NCI-H2029 (cell line): Measurements from ENCODE around the gene COQ3.
"Not testable (repeated sequence)": the region's sequence is repeated elsewhere in the genome, so short reads cannot be mapped to it uniquely, and the experiment has no call there.

Experiments
- DNase-seq: peaks from one replicate; lab custom pipeline; 2025; lab: John Stamatoyannopoulos, UW

COQ3 gene

DNA sequence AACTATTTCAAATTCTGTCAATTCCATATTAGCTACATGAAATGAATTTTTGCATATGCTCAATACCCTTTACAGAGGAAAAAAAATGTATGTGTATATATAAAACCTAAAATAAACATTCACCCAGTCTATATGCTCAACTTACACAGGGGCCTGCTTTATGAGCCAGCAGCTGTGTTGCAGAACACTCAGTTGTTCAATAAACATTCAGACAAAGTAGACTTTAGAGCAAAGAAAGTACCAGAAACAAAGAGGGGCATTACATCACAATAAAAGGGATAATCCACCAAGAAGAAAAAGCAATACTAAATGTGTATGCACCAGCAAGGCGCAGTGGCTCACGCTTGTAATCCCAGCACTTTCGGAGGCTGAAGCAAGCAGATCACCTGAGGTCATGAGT lies 9.5 kb downstream of the COQ3 start:
- no peak for DNase-seq

DNA sequence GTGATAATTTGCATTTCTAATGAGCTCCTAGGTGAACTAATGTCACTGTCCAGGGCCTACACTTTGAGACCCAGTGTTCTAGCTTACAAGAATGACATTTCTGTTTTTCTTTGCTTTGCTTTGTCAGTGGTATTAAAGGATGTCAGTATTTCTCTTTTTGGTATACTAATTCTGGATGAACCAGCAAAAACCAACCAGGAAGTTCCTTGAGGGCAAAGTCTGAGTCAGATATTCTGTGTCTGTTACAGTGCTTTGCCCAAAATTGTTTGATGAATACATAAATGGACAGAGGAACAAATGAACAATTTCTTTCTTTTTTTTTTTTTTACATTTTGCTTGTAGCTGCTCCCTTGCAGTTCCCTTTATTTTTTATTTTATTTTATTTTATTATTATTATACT lies 15.4 kb downstream of the COQ3 start:
- no peak for DNase-seq

DNA sequence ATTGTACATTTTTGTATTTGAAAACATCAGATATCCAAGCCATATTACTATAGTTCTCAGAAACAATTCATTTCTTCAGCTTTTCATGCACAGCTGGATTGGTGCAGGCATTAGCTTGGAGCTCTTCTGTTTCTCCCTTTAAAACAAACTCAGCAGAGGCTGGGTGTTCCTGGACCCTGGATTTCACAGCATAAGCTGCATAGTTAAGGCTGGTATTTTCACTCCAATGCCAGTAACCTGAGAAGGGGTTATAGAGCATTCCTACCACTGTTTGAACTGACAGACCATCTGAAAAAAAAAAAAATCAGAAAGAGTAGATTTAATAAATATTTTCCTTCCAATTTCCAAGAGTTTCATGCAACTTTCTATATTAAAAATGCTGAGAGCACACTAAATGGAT lies 24.5 kb downstream of the COQ3 start:
- DNase-seq = no peak

DNA sequence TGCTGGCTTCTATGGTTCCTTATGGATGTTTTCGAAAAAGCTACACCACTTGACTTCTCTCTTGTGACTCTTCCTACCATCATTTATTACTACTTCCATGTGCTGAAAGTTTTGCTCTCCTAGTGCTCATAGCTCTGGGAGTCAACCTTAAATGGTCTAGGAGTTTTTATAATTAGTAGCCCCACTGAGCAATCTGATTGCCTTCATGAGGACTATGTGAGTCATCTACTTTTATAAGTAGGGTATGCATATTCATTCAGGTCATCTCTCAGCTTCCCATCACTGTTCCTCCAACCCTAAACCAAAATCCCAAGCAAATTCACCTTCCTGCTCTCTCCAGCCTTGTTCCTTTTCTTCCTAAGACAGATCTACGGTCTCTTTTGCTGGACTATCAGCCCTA lies 27.1 kb downstream of the COQ3 start:
- no peak for DNase-seq

DNA sequence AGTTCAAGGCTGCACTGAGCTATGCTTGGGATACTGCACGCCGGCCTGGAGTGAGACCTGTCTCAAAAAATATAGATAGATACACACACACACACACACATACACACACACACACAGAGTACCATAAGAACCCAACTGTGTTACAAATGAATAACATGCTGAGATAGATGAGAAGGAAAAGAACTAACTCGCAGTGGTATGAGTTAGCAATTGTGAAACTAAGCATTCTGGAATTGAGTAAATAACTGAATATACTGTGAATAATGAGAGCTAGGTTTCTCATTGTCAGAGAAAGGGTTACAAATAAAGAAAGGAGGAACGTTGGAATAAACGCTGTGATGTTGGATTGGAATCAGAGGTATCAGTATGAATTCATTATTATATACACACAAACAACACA lies 30.0 kb downstream of the COQ3 start:
- DNase-seq = no peak

DNA sequence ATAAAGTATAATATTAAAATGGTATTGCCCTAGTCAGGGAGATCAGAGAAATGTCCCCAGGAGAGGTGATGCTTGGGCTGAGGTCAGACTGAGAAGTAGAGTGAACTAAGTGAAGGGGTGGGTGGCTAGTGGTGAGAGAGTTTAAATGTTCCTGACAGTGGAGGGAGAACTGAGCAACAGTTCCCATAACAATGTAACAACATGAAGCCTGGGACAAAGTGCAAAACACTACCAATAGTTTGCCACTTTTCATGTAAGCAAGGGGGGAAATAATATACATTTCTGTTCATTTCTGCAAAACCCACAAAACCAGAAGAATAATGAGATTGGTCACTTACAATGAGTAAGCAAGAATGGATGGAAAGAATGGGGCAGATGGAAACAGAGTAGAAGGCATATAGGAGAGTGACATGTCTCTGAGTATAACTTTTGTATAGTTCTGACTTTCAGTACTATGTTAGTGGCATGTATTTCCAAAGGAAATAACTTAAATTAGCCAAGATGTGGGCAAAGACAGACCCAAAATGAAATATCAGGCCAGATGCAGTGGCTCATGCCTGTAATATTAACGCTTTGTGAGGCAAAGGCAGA lies 31.2 kb downstream of the COQ3 start:
- DNase-seq = no peak

DNA sequence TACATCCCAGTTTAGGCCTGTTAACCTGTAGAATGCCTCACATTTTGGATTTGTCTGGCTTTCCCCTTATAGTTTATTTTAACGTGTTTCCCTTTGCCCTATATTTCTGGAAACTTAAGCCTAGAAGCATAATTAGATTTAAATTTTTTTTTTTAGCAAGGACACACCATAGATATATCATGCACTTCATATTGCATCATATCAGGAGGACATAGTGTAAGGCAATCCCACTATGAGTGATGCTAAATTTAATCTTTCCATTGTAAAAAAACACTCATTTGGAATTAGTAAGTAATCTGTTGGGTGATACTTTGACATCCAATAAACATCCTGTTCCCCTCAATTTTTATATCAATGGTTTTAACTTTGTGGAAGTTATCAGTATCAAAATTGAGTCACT lies 34.2 kb downstream of the COQ3 start:
- DNase-seq = no peak

DNA sequence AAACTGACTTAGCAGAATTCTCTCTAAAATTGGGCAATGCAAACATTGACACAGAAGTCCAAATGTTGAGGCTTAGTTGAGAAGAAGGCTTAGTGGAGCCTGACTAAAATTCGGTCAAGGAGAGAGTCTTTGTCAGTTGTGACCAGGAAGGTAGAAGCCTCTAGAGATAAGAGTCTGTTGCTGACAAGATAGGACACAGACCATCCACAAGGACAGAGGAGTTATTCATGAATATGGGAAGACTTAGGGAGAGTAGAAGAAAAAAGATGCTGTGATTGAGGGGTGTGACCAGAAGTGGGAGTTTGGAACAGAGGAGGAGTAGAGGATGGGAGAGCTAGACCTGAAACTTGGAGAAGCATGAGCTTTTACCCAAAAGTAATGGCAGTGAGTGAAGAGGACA lies 37.4 kb downstream of the COQ3 start:
- DNase-seq = no peak

DNA sequence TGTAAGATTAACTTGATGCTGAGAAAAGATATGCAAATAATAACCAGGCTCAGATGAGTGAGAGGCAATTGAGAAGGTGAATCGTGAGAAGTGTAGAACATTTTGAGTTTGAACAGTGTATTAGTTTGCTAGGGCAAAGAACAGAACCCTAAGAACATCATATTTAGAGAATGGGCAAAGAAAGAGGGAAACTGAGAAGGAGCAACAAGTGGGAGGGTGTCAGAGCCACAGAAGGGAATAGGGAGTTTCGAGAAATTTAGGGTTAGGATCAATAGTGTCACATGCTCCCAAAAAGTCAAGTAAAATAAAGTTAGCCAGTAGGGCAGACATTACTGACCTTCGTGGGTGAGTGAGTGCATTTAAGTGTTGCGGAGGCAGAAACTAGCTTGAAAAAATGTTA lies 39.0 kb downstream of the COQ3 start:
- DNase-seq = no peak

DNA sequence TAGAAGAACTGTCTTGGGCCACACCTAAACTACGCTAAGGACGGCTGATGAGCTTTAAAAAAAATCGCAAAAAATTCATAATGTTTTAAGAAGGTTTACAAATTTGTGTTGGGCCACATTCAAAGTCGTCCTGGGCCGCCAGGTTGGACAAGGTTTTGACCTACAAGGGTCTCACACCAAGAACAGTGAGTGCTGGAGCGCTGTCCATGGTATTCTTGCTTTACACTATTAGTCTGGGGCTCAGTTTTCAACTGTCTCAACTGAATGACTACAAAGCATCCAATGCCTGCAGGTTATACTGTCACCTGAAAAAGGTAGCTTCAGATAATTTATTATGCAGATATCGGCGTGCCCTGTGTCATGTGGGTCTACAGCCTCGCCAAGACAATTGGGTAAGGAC lies 40.9 kb downstream of the COQ3 start:
- no peak for DNase-seq

DNA sequence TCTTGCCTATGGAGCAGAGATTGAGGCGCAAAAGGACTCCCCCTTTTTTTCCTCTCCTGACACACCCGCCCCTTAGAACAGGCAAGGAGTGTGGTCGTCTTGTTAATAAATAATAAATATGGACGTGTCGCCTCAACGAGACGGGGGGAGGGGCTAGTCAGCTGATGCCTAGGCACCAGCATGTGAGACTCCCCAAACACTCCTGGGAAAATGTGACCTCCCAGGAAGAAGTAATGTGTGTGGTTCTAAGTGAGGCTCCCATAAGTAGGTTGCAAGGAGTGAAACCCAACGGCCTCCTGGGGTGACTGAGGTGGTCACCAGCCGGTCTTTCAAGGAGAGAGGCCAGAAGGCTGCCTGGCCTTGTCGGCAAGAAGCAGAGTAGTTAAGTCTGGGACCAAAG lies 43.4 kb downstream of the COQ3 start:
- no peak for DNase-seq

DNA sequence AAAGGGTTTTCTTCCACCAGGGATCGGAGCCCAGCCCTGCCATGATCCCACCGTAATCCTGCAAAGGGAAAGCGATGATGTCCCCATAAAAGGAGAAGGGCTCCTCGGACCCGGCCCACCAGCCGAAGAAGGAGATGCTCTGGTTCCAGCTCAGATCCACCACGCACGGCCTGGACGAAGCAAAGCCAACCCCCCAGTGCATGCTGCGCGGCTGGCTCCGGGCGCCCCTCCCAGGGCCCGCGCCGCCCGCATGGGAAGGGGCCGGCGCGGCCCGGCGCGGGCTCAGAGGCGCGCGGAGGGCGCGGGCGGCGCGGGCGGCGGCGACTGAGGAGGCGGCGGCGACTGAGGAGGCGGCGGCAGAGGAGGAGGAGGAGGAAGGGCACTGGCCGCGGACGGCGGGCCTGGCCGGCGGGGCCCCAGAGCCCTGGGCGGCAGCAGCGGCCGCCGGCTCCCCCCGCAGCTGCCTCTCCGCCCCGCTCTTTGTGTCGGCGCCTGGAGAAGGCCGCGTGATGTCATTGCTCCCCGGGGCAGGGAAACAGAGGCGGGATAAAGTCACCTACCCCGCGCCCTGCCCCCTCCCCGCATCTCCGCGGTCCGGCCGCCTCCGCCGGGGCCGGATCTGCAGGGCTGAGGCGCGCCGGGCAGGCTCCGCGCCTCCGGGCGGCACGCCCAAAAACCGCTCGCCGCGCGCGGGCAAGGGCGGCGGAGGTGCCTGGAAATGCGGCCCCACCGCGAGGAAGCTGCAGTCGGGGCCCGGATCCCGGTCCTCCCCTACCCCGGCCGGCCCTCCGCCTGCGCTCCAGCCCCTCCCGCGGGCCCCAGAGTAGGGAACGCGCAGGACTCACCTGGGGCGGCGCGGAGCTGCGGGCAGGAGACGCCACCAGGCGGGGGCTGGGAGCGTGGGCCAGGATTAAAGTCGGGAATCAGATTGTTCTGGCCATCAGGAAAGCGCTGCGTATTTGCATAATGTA lies 44.5 kb downstream of the COQ3 start, which contains the start of gene FAXC:
Gene FAXC (minus strand): TSS at position 504 of the 971 bp plus-strand sequence. CDS start 302 bp downstream, at position 202.
- DNase-seq = peak; percentile 64

DNA sequence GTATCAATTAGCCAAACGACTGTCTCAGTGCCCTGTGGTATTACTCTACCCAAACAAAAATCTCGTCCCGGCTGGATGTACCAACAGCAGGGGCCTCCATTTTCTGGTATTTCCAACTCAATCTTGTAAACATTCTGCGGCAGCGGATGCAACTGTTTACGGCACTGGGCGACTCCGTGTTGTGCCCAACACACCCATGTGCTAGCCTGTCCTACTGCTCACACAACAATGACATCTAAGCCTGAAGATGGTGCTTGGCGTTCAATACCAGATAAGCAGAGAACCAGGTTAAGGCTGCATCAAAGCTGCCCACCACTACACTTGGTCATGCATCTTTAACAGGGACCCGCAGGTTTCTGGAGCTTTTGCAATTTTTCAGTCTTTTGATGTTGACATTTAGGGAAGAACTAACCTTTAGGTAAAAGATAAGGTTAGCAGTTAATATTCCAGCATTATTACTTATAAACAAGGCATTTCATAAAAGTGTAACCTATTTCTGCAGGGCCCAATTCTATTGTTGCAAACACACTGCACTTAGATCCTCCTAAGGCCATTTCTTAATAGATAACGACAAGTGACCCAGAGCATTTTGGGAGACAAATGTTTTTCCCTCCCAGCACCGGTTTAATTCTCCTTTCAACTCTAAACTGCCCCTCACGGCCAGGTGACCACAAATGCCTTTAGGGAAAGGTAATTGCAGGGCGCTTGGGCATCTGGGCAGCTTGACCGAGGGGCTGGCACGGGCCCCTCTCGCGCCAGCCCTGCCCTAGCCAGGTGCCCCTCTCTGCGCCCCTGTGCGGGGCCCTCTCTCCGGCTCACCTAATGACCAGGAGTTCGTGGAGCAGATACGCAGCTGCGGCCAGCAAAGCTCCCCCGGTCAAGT lies 45.5 kb downstream of the COQ3 start:
- DNase-seq = no peak

DNA sequence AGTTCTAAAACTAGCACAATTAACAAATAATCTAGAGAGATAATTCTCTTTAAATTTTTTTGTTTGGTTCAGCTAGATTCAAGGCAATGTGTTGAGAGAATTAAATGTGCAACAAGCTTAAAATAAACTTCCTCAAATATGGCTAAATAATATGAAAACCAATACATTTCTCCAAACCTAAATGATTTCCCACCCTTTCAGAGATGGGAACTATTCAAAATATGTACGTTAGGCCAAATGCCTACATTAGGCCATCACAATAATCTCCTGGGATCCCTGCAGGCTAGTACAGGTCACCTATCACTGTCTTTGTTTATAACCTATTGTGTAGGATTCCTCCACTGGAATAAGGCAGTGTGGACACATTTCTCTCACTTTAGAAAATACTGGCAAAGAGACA lies 46.2 kb downstream of the COQ3 start:
- DNase-seq = no peak

DNA sequence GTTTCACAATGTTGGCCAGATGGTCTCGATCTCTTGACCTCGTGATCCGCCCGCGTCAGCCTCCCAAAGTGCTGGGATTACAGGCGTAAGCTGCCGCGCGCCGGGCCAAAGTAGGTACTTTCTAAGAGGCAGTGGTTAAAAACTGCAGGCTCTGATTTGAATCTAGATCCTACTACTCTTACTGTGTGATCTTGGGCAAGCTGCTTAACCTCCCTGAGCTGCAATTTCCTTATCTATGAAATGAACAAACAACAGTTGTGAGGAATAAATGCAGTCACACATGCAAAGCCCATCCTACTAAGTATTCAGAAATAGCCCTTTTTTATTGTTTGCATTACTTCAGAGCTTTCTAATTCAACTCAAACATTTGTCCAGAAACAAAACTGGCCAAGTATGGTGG lies 47.4 kb downstream of the COQ3 start:
- no peak for DNase-seq

DNA sequence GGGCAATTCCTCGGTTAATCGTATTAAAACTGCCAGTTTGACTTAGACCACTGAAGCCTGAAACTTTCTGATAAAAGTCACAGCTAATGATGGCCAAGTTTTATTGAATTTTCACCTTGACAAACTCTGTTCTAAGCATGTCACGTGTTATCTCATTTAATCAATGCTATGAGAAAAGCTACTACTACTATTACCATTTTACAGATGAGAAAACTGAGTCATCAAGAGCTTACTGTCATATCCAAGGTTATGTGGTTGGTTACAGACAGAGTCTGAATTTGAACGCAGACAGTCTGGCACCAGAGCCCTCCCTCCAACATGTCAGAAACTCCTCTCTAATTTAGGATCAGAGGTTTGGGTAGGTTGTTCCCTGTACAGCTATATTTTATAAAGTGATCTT lies 48.8 kb downstream of the COQ3 start:
- no peak for DNase-seq

DNA sequence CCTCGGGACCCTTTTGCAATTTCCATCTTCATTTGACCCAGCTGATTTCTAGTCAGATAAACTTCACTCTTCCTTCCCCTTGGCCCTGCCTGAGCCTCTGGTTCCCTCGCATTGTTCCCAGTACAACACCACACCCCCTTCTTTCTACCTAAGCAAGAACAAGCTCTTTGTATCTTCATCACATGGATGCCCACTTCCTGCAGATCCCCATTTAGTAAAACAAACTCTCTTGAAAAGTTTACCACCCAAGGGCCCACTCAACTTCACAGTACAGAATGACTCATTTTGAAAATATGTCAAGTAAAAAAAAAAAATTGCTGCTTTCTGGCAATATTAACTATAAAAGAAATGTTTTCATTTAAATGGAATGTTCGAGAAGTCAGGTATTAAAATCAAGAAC lies 49.7 kb downstream of the COQ3 start:
- no peak for DNase-seq

DNA sequence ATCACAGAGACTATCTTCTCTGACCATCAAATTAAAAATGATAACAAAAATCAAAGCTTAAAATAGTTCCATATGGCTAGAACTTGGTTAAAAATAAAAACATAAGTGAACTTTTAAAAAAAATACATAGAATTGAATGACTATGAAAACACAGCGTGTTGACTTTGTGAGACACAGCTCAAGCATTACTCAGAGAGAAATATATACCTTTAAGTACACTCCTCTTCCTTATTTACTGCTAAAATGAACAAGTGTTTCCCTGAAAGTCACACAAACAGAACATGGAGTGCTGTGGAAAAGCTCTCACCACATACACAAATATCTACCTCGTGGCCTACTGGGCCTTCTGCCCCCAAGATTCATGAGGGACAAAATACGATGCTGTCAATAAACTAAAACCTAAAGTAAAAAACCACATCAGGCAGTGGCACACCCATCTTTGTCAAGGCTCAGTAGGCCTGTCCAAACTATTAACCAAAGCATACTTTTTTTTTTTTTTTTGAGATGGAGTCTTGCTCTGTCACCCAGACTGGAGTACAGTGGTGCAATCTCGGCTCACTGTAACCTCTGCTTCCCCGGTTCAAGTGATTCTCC lies 52.0 kb downstream of the COQ3 start:
- DNase-seq = no peak

DNA sequence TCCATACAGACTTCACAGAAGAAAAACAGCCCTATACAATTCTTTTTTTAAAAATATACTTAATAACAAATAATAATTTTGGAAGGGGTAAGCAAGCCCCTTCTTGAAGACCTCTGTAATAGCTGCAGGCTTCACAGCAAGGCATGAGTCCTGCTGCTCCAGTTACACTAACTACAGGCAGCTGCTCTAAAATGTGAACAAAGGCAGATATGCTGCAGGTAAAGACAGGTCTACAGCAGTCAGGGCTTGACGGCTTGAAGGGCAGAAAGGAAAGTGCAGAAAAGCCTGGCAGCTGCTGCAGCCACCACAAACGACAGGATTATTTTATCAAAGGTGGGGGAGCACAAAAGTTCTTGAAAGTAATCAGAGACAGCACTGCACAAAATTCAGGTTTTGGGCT lies 55.8 kb downstream of the COQ3 start:
- no peak for DNase-seq

DNA sequence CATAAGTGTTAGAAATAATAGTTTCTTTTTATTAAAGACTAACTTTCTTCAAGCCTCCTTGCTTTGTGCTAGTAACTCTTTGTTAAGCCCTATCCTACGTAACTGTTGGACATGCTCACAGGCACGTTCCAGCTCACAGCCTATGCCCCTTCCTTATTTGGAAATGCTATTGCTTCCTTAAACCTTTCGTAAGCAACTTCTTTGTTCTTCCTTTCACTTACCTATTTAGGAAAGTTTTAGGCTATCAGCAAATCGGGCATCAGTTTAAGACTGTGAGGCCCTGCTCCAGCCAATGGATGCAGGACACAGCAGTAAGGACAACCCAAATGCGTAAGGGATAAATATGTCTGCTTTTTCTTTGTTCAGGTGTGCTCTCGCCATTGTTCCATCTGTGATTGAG lies 58.7 kb downstream of the COQ3 start:
- DNase-seq = not testable (repeated sequence)

DNA sequence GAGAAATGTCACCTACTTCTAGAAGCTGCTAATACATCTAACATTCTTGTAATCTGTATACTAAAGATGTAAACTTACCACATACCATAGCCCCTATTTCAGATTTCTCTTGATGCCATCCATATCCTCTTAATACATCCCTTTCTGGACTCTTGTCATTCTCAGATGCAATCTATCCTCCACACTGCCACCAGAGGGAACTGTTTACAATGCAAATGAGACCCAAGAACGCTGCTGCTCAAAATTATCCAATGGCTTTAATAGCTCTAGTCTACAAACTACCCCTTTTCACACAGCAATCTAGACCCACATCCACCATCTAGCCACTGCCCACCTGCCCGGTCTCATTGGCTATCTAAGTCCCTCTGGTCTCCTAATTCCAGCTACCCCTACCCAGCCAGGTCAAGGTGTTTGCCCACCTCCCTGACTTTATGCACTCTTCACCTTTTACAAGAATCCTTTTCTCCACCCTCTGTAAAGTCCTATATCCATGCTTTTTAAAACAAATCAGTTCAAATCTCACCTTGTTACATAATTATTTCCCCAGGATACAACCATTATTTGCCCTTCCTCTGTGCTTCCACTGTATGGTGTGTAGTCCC lies 59.4 kb downstream of the COQ3 start:
- DNase-seq = peak; percentile 32

DNA sequence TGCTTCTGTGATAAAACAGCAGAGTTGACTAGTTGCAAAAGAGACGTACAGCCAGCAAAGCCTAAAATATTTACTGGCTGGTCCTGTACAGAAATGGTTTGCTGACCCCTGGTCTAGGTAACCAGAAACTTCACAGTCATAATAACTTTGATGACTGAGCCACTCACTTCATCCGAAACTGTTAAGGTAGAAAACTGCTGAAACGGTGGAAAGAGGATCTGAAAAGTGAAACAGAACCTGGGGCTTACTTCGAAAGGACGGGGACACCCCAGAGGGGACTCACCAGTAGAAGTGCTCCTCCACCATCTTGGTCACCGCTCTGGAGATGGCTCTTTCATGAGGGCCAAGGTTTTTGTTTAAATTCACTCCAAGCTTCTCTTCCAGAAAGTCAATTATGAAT lies 60.9 kb downstream of the COQ3 start:
- DNase-seq = no peak
